GM23338 (cell line): ENCODE data around the gene LGALS3. TPM values are rescaled to one million over a fixed set of nuclear protein-coding genes. Genes with fewer than 3 reads are reported as not detected.

ENCODE experiments used
- ATAC-seq: fragments of 200-7000 bp; cut with Tn5 transposase; 3 replicates; pipeline ENCODE4 v1.9.1; 2020
- DNase-seq: peaks from one replicate; pipeline ENCODE4 v3.0.0-alpha.2; 2015; ENCODE audit warnings: low spot score
- H2AFZ ChIP-seq: fragments of 200-600 bp; sonication (generic); 2 replicates; pipeline ENCODE4 v1.8.0; 2016; ENCODE audit warnings: antibody characterized with exemption, mild to moderate bottlenecking, moderate library complexity
- H3F3A ChIP-seq: fragments of 200-600 bp; sonication (generic); replicated peaks from 2 replicates; pipeline ENCODE4 v1.8.0; 2017; ENCODE audit warnings: antibody characterized with exemption, mixed run types, low read depth
- H3K27ac ChIP-seq: fragments of 200-600 bp; sonication (generic); 2 replicates; pipeline ENCODE4 v1.6.1; 2016; ENCODE audit warnings: low read depth
- H3K27me3 ChIP-seq: fragments of 200-600 bp; sonication (generic); 2 replicates; pipeline ENCODE4 v1.8.0; 2016; ENCODE audit warnings: mild to moderate bottlenecking, mixed run types, moderate library complexity; ENCODE audit not compliant: insufficient read depth
- H3K36me3 ChIP-seq: fragments of 200-600 bp; sonication (generic); 2 replicates; pipeline ENCODE4 v1.8.0; 2016; ENCODE audit warnings: mild to moderate bottlenecking; ENCODE audit not compliant: insufficient read depth
- H3K4me1 ChIP-seq: fragments of 200-600 bp; sonication (generic); 2 replicates; pipeline ENCODE4 v1.8.0; 2016; ENCODE audit warnings: mild to moderate bottlenecking, moderate library complexity; ENCODE audit not compliant: insufficient read depth
- H3K4me2 ChIP-seq: fragments of 200-600 bp; sonication (generic); 2 replicates; pipeline ENCODE4 v1.7.1; 2017; ENCODE audit warnings: mixed run types
- H3K4me3 ChIP-seq: fragments of 200-600 bp; sonication (generic); 2 replicates; pipeline ENCODE4 v1.6.1; 2016; ENCODE audit warnings: mixed run types
- H3K79me2 ChIP-seq: fragments of 200-600 bp; sonication (generic); replicated peaks from 2 replicates; pipeline ENCODE4 v1.8.0; 2017; ENCODE audit warnings: mild to moderate bottlenecking; ENCODE audit not compliant: insufficient read depth
- H3K9me2 ChIP-seq: fragments of 200-600 bp; sonication (generic); 2 replicates; pipeline ENCODE4 v1.8.0; 2017; ENCODE audit not compliant: insufficient read depth
- H4K20me1 ChIP-seq: fragments of 200-600 bp; sonication (generic); replicated peaks from 2 replicates; pipeline ENCODE4 v1.8.0; 2017; ENCODE audit warnings: mild to moderate bottlenecking; ENCODE audit not compliant: insufficient read depth
- H3K27ac Mint-ChIP-seq: 2 replicates; pipeline ENCODE4 v1.8.0; 2020; ENCODE audit warnings: inconsistent platforms, mild to moderate bottlenecking, moderate library complexity, mixed read lengths
- H3K27me3 Mint-ChIP-seq: 3 replicates; pipeline ENCODE4 v1.8.0; 2022; ENCODE audit warnings: low read depth, mild to moderate bottlenecking, moderate library complexity, mixed read lengths, inconsistent platforms; ENCODE audit not compliant: insufficient read depth, poor library complexity
- H3K36me3 Mint-ChIP-seq: 3 replicates; pipeline ENCODE4 v1.8.0; 2021; ENCODE audit warnings: low read depth, mild to moderate bottlenecking, inconsistent platforms, moderate library complexity, mixed read lengths
- H3K4me1 Mint-ChIP-seq: 3 replicates; pipeline ENCODE4 v1.8.0; 2020; ENCODE audit warnings: mild to moderate bottlenecking, inconsistent platforms, mixed read lengths
- H3K4me3 Mint-ChIP-seq: 3 replicates; pipeline ENCODE4 v1.8.0; 2021; ENCODE audit warnings: moderate library complexity, mild to moderate bottlenecking, inconsistent platforms, mixed read lengths
- H3K9me3 Mint-ChIP-seq: 3 replicates; pipeline ENCODE4 v1.8.0; 2020; ENCODE audit warnings: moderate library complexity, mild to moderate bottlenecking, inconsistent platforms, mixed read lengths
- CREB1 ChIP-seq: fragments of 250-450 bp; sonication (Bioruptor Pico); IDR thresholded peaks from 2 replicates; pipeline ENCODE4 v1.5.0; 2020; ENCODE audit warnings: low read depth, mild to moderate bottlenecking, moderate library complexity
- EZH2 ChIP-seq: fragments of 200-600 bp; sonication (generic); IDR thresholded peaks from one replicate; pipeline ENCODE4 v1.8.0; 2017; ENCODE audit warnings: antibody characterized with exemption, mild to moderate bottlenecking, low read depth; ENCODE audit not compliant: unreplicated experiment
- JUNB ChIP-seq: IDR thresholded peaks from one replicate; pipeline ENCODE4 v1.6.1; 2016; ENCODE audit warnings: antibody characterized with exemption; ENCODE audit not compliant: unreplicated experiment
- POLR2AphosphoS5 ChIP-seq: IDR thresholded peaks from 2 replicates; pipeline ENCODE4 v1.6.1; 2016; ENCODE audit warnings: antibody characterized with exemption, low read depth
- STAT1 ChIP-seq: IDR thresholded peaks from one replicate; pipeline ENCODE4 v1.6.1; 2016; ENCODE audit warnings: antibody characterized with exemption; ENCODE audit not compliant: unreplicated experiment
- ZNF331 ChIP-seq: fragments of 250-450 bp; sonication (Bioruptor Pico); IDR thresholded peaks from 2 replicates; pipeline ENCODE4 v1.5.0; 2020; ENCODE audit warnings: low read depth, mild to moderate bottlenecking, moderate library complexity
- polyA plus RNA-seq: library from polyadenylated mRNA; unstranded; fragments of >200 nt; fragmentation: Nextera tagmentation; extraction: Ambion mirVana; gene quantifications from 2 replicates; pipeline ENCODE4 v1.2.1, GENCODE V29; 2016
- total RNA-seq: library from RNA; depleted of rRNA; stranded (reverse); fragments of >200 nt; shearing (Covaris generic); gene quantifications from 2 replicates; pipeline ENCODE4 v1.2.3, GENCODE V29; 2014
- TF ChIP-seq, protein P1 (sequence below): IDR thresholded peaks from 2 replicates; pipeline ENCODE4 v1.6.1; 2016; ENCODE audit warnings: antibody characterized with exemption
- TF ChIP-seq, protein P2 (sequence below): IDR thresholded peaks from one replicate; pipeline ENCODE4 v1.6.1; 2018; ENCODE audit warnings: antibody characterized with exemption; ENCODE audit not compliant: unreplicated experiment
- TF ChIP-seq, protein P3 (sequence below): fragments of 250-450 bp; sonication (Bioruptor Pico); IDR thresholded peaks from 2 replicates; pipeline ENCODE4 v1.5.0; 2020; ENCODE audit warnings: mild to moderate bottlenecking, moderate library complexity

The LGALS3 gene
- total and polyA plus RNA-seq, 2 experiments from 2014 or later, result 7.2 to 10.9 TPM

DNA sequence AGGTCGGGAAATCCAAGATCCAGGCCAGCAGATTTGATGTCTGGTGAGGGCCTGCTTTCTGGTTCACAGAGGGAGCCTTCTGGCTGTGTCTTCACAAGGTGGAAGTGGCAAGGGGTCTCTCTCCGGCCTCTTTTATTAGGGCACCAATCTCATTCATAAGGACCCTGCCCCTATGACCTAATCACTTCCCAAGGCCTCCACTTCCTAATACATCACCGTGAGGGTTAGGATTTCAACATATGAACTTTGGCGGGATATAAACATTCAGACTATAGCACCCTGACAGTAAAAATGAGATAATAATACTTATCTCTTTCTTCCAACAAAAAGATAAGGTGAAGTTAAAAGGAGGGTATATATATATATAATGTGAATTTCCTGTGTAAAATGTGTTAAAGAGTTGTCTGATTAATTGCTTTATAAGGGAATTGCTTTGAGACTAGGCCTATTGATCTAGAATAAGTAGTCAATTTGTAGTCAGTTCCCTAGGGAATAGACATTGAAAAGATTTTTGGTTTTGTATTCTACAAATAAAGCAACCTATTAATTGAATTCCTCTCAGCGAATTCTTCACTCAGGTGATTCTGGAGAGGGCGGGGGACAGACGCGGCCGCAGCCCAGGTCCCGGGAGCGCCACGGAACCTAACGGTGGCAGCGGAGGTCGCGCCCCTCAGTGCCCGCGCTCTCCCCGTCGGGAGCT lies 516 bp upstream of the LGALS3 start:
- no peaks in the 10 kb centered on the region for H3K9me3 Mint-ChIP-seq
- no peak overlapping the region for H3K27ac Mint-ChIP-seq
- no peaks in the 10 kb centered on the region for H3K36me3 Mint-ChIP-seq
- Histone ChIP-seq H2AFZ (no peak overlapping the region), H3K9me2 (no peaks in the 10 kb centered on the region), H3K4me2 (peak overlapping the region; percentile 91), H3K79me2 (no peaks in the 10 kb centered on the region), H3K27me3 (peaks cover 54% of the 10 kb centered on the region), H3K4me3 (peak overlapping the region; percentile 74), H4K20me1 (0 out of 2 replicates have a peak, but pooled peaks cover 3% of the 10 kb centered on the region), H3K36me3 (no peaks in the 10 kb centered on the region), H3F3A (no peaks in the 10 kb centered on the region), H3K4me1 (0 out of 2 replicates have a peak, but pooled peaks cover 2% of the 10 kb centered on the region), H3K27ac (no peak overlapping the region)
- TF ChIP-seq, protein P1, sequence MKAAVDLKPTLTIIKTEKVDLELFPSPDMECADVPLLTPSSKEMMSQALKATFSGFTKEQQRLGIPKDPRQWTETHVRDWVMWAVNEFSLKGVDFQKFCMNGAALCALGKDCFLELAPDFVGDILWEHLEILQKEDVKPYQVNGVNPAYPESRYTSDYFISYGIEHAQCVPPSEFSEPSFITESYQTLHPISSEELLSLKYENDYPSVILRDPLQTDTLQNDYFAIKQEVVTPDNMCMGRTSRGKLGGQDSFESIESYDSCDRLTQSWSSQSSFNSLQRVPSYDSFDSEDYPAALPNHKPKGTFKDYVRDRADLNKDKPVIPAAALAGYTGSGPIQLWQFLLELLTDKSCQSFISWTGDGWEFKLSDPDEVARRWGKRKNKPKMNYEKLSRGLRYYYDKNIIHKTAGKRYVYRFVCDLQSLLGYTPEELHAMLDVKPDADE, result no peak
- no peak for TF ChIP-seq CREB1 (CRISPR knock-in tag)
- no peak for TF ChIP-seq POLR2AphosphoS5
- TF ChIP-seq, protein P2, sequence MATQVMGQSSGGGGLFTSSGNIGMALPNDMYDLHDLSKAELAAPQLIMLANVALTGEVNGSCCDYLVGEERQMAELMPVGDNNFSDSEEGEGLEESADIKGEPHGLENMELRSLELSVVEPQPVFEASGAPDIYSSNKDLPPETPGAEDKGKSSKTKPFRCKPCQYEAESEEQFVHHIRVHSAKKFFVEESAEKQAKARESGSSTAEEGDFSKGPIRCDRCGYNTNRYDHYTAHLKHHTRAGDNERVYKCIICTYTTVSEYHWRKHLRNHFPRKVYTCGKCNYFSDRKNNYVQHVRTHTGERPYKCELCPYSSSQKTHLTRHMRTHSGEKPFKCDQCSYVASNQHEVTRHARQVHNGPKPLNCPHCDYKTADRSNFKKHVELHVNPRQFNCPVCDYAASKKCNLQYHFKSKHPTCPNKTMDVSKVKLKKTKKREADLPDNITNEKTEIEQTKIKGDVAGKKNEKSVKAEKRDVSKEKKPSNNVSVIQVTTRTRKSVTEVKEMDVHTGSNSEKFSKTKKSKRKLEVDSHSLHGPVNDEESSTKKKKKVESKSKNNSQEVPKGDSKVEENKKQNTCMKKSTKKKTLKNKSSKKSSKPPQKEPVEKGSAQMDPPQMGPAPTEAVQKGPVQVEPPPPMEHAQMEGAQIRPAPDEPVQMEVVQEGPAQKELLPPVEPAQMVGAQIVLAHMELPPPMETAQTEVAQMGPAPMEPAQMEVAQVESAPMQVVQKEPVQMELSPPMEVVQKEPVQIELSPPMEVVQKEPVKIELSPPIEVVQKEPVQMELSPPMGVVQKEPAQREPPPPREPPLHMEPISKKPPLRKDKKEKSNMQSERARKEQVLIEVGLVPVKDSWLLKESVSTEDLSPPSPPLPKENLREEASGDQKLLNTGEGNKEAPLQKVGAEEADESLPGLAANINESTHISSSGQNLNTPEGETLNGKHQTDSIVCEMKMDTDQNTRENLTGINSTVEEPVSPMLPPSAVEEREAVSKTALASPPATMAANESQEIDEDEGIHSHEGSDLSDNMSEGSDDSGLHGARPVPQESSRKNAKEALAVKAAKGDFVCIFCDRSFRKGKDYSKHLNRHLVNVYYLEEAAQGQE, result no peak
- TF ChIP-seq ZNF331 (CRISPR knock-in tag), result no peak
- TF ChIP-seq, protein P3, sequence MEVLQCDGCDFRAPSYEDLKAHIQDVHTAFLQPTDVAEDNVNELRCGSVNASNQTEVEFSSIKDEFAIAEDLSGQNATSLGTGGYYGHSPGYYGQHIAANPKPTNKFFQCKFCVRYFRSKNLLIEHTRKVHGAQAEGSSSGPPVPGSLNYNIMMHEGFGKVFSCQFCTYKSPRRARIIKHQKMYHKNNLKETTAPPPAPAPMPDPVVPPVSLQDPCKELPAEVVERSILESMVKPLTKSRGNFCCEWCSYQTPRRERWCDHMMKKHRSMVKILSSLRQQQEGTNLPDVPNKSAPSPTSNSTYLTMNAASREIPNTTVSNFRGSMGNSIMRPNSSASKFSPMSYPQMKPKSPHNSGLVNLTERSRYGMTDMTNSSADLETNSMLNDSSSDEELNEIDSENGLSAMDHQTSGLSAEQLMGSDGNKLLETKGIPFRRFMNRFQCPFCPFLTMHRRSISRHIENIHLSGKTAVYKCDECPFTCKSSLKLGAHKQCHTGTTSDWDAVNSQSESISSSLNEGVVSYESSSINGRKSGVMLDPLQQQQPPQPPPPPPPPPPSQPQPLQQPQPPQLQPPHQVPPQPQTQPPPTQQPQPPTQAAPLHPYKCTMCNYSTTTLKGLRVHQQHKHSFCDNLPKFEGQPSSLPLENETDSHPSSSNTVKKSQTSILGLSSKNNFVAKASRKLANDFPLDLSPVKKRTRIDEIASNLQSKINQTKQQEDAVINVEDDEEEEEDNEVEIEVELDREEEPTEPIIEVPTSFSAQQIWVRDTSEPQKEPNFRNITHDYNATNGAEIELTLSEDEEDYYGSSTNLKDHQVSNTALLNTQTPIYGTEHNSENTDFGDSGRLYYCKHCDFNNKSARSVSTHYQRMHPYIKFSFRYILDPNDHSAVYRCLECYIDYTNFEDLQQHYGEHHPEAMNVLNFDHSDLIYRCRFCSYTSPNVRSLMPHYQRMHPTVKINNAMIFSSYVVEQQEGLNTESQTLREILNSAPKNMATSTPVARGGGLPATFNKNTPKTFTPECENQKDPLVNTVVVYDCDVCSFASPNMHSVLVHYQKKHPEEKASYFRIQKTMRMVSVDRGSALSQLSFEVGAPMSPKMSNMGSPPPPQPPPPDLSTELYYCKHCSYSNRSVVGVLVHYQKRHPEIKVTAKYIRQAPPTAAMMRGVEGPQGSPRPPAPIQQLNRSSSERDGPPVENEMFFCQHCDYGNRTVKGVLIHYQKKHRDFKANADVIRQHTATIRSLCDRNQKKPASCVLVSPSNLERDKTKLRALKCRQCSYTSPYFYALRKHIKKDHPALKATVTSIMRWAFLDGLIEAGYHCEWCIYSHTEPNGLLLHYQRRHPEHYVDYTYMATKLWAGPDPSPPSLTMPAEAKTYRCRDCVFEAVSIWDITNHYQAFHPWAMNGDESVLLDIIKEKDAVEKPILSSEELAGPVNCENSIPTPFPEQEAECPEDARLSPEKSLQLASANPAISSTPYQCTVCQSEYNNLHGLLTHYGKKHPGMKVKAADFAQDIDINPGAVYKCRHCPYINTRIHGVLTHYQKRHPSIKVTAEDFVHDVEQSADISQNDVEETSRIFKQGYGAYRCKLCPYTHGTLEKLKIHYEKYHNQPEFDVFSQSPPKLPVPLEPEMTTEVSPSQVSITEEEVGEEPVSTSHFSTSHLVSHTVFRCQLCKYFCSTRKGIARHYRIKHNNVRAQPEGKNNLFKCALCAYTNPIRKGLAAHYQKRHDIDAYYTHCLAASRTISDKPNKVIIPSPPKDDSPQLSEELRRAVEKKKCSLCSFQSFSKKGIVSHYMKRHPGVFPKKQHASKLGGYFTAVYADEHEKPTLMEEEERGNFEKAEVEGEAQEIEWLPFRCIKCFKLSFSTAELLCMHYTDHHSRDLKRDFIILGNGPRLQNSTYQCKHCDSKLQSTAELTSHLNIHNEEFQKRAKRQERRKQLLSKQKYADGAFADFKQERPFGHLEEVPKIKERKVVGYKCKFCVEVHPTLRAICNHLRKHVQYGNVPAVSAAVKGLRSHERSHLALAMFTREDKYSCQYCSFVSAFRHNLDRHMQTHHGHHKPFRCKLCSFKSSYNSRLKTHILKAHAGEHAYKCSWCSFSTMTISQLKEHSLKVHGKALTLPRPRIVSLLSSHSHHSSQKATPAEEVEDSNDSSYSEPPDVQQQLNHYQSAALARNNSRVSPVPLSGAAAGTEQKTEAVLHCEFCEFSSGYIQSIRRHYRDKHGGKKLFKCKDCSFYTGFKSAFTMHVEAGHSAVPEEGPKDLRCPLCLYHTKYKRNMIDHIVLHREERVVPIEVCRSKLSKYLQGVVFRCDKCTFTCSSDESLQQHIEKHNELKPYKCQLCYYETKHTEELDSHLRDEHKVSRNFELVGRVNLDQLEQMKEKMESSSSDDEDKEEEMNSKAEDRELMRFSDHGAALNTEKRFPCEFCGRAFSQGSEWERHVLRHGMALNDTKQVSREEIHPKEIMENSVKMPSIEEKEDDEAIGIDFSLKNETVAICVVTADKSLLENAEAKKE, result no peak
- no peak for TF ChIP-seq JUNB
- TF ChIP-seq EZH2, result no peak
- no peak for TF ChIP-seq STAT1
- no peak for DNase-seq
- H3K27me3 Mint-ChIP-seq, result peaks cover 30% of the 10 kb centered on the region
- no peak for ATAC-seq
- H3K4me3 Mint-ChIP-seq, result peak overlapping the region; percentile 68
- peaks cover 4% of the 10 kb centered on the region; the same call in 2 of the 3 replicates for H3K4me1 Mint-ChIP-seq
